HTR-8/SVneo (cell line): ENCODE results near the gene HIF3A.
"Not testable (repeated sequence)": the region's sequence is repeated elsewhere in the genome, so short reads cannot be mapped to it uniquely, and the experiment has no call there.

Source experiments
- DNase-seq: peaks from one replicate; pipeline ENCODE4 v3.0.0; 2011; ENCODE audit warnings: low spot score, mixed read lengths; ENCODE audit not compliant: insufficient read length
- FAIRE-seq: peaks from 2 replicates; lab custom pipeline; 2011; peaks lifted over from hg19 to GRCh38; lab: Jason Lieb, UNC

HIF3A gene

GRCh38 chr19:46296722-46297461 lies at the start of gene HIF3A:
TSS of gene HIF3A (plus strand) at chr19:46297042. CDS start at chr19:46297077, 35 bp downstream.
- no peak for FAIRE-seq
- no peak for DNase-seq

GRCh38 chr19:46250076-46250735 lies 46.6 kb upstream of the HIF3A start:
- no peak for FAIRE-seq
- no peak for DNase-seq

- no peak for FAIRE-seq
Observed at GRCh38 chr19:46251416-46251815, 45.4 kb upstream of the HIF3A start.

GRCh38 chr19:46254776-46255175 lies 42.1 kb upstream of the HIF3A start:
- no peak for DNase-seq
- FAIRE-seq: no peak

More at GRCh38 chr19:46251416-46251815, 45.4 kb upstream of the HIF3A start:
- no peak for DNase-seq

GRCh38 chr19:46256855-46257254 lies 40.0 kb upstream of the HIF3A start:
- DNase-seq: no peak
- FAIRE-seq: no peak

GRCh38 chr19:46261501-46261900 lies 35.3 kb upstream of the HIF3A start:
- not testable (repeated sequence) for DNase-seq, FAIRE-seq

GRCh38 chr19:46262684-46263296 lies 34.1 kb upstream of the HIF3A start:
- DNase-seq: peak; percentile 36
- FAIRE-seq: not testable (repeated sequence)

- not testable (repeated sequence) for DNase-seq, FAIRE-seq
Observed at GRCh38 chr19:46264801-46265200, 32.0 kb upstream of the HIF3A start.

- DNase-seq (peak; percentile 80), FAIRE-seq (no peak)
Observed at GRCh38 chr19:46265217-46265828, 31.5 kb upstream of the HIF3A start.

- DNase-seq (no peak), FAIRE-seq (no peak)
Observed at GRCh38 chr19:46269101-46269500, 27.7 kb upstream of the HIF3A start.

GRCh38 chr19:46270521-46271256 lies 26.2 kb upstream of the HIF3A start:
- FAIRE-seq (no peak), DNase-seq (no peak)

GRCh38 chr19:46271481-46272197 lies 25.2 kb upstream of the HIF3A start:
- FAIRE-seq: peak; percentile 52
- peak; percentile 56 for DNase-seq

GRCh38 chr19:46273931-46274330 lies 22.9 kb upstream of the HIF3A start:
- not testable (repeated sequence) for DNase-seq, FAIRE-seq

GRCh38 chr19:46279177-46279576 lies 17.7 kb upstream of the HIF3A start:
- FAIRE-seq (no peak), DNase-seq (no peak)

GRCh38 chr19:46283771-46284170 lies 13.1 kb upstream of the HIF3A start:
- DNase-seq: no peak

GRCh38 chr19:46284635-46285034 lies 12.2 kb upstream of the HIF3A start:
- no peak for FAIRE-seq
- no peak for DNase-seq

More at GRCh38 chr19:46283771-46284170, 13.1 kb upstream of the HIF3A start:
- FAIRE-seq: no peak

- FAIRE-seq: no peak
- DNase-seq: no peak
Observed at GRCh38 chr19:46287585-46287984, 9.3 kb upstream of the HIF3A start.

- DNase-seq: peak; percentile 48
- peak; percentile 87 for FAIRE-seq
Observed at GRCh38 chr19:46288896-46289588, 7.8 kb upstream of the HIF3A start.
